GM04503 (cell line): Measurements from ENCODE around the gene CEP104.

ENCODE experiments used
- DNase-seq: peaks from one replicate; pipeline ENCODE4 v3.0.0-alpha.2; 2012; ENCODE audit warnings: low read depth

Gene CEP104

DNA sequence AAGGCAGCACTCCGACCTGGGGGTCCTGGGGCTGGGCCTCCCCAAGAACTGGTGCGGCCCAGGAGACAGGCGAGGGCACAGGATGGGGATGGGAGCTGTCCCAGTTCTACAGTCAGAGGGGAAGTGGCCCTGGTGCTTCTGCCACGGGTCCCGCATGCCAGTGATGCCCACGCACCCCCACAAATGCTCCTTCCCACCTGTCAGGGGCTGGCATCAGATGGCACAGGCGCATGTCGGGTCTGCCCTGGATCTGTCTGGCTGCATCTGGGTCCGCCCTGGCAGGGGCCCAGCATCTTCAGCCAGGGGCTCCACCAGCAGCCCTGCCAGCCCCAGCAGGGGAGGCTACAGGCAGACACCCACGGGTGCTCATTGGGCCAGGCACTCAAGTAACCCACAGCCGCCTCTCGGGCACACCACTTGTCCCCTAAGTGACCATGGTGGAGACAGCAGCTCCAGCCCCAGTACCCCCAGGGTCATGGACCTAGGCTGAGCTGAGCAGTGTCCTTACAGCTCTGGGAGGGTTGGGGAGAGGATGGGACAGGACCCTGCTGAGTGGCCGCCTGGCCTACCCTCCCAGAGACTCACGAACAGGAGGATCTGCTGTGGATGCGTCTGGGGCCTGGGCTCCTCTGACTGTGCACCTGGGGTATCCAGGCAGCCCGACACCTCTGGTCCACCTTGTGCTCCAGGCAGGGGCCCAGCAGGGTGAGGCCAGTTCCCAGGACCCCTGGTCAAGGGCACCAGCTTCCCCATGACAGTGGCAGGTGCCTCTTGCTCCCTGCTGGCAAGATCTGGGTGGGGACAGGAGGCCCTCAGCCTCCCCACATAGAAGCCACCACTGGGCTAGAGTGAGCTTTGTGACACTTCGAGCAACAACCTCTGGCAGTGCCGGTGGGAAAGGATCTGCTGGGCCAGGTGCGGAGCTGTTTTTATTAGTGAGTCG lies 79.1 kb downstream of the CEP104 start:
- DNase-seq, result no peak

DNA sequence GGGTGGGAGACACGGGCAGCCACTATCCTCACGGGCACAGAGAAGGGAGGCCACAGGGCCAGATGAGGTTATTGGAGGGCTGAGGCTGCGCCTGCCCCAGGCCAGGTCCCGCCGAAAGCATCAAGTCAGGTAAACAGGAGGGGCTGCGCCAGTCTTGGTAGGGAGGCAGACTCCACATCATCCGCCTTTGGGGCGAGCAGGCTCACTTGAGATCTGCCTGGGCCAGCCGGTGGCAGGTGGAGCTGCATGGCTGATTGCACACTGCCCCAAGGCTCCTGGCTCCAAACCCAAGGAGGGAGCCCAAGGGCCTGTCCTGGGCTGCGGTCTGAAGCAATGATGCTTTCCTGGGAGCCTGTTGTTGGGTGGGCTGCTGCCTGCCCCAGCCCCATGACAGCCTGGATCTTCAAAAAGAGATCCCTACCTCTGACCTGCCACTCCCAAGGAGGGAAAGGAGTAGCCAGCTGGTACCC lies 79.9 kb downstream of the CEP104 start:
- DNase-seq, result no peak

DNA sequence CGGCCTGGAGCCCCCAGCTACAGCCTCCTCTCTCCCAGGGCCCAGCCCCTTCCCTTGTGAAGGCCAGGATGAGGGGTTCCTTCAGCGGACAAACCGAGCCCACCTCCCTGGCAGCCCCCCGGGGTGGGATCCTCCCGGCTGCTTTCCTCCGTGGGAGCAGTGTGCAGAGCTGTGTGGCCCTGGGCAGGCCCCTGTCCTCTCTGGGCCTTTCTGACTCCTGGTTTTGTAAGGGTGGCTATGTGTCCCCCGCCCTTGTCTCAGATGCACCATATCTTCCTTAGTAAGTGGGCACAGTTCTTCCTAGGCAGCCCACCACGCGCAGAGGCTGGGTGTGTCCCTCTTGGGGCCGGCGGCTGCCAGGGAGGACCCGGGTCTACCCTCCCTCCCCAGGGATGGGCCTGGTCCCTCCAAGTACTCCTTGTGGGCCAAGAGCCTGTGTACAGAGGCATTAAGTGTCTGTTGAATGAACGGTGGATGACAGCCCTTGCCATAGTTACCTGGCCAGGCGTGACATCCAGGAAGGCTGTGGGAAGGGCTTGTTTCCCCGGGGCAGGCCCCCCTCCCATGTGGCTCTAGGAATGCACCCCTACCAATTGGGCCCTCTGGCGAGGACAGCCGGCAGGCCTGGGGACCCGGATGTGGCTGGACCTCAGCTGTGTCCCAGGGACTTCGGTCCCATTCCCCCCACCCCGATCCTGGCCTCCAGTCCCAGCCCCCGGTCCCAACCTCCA lies 80.6 kb downstream of the CEP104 start:
- no peak for DNase-seq

DNA sequence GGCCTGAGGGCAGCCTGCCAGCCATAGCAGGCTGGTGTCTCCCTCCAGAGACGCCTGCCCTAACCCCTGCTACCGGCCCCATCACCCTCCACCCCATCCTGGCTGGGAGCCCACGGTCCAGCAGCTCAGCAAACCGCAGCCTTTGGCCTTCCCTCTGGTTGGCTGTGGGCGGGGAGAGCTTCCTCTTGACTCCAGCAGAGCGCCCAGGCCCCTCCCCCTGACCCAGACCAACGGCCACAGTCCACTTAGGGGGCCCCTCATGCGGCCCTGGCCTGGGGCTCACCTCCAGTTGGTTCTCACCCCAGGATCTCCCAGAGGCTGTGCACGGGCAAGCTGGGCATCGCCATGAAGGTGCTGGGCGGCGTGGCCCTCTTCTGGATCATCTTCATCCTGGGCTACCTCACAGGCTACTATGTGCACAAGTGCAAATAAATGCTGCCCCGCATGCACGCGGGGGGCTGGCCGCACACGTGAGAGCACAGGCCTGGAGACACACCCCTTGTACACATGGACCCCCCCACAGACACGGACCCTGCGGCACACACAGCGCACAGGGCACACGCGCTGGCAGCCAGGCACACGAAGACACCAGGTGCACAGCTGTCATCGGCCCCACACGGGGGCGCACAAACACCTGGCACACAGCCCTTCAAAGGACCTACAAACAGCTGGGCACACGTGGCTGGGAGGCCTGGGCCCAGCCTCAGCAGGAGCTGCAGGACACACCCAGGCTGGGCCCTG lies 81.4 kb downstream of the CEP104 start:
- DNase-seq, result no peak

DNA sequence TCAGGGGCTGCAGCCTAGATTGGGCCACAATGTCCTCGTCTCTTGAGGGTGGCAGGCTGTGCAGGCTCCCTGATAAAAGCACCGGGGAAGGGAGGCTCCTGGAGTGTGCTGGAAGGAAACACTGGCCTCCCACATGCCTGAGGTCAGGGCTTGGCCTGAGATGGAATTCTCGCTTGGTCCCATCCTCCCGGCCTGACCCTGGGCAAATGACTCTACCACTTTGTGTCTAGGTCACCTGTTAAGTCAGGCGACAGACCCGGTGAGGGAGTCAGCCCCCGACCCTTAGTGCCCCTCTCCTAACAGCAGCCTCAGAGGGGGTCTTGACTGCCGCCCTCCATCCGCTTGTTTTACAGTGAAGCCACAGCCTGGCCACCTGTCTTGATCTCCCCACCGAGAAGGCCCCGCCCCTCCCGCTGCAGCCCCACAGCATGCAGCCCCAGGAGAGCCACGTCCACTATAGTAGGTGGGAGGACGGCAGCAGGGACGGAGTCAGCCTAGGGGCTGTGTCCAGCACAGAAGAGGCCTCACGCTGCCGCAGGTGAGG lies 82.0 kb downstream of the CEP104 start:
- DNase-seq, result no peak

DNA sequence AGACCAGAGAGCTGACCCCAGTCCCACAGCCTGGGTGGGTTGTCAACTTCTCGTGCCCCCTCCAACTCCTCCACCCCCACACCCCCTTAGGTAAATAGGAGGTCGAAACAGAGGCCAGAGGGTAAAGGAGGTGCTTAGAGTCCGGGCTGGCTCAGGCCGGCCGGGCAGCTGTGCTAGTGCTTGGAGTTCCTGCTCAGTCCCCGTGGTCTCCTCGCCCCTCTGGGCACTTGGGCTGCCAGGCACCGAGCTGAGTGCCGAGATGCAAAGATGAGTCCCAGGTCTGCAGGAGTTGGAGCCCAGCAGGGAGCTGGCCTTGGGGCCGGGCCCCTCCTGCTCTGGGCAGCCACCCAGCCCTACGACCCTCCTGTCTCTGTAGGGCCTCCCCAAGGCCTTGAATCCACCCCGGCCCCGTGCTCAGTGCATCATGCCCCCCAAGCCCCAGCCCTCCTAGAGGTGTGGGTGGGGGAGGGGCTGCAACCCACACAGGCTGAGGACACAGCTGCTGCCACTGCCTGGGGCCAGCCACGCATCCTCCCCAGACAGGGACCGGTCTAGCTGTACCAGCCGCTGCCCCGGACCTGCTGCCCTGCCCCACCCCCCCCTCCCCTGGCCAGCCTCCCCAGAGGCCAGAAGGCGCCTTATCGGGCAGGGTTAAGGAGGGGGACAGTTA lies 82.6 kb downstream of the CEP104 start:
- no peak for DNase-seq

DNA sequence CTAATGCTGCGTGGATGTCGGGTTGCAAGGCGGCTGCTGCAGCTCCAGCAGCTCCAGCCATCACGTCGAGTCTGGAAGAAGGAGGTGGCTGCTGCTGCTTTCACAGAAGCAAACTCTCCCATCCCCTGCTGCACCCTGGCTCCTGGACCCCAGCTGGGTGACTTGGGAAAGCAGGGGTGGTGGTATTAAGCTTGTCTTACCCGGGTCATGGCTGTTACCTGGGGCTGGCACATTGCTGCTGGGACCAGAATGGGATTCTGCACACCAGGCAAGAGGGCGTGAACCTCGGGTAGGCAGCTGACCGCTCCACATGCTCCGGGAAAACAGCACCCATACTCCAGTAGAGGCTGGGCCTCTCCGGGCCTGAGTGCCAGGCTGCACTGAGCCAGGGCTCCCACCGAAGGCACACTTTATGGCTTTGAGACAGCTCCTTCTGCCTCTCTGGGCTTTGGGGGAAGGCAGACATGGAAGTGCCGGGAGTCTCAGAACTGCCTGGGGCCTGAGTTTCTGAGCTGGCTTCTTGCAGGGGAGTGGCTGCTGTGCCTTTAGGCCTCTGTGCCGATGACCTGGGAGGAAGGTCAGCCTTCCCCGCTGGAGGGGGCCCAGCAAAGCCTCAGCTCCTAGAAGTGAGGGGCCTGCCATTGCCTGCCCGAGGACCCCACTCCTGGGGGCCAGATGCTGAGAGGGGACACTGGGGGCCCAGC lies 83.3 kb downstream of the CEP104 start:
- DNase-seq, result no peak

DNA sequence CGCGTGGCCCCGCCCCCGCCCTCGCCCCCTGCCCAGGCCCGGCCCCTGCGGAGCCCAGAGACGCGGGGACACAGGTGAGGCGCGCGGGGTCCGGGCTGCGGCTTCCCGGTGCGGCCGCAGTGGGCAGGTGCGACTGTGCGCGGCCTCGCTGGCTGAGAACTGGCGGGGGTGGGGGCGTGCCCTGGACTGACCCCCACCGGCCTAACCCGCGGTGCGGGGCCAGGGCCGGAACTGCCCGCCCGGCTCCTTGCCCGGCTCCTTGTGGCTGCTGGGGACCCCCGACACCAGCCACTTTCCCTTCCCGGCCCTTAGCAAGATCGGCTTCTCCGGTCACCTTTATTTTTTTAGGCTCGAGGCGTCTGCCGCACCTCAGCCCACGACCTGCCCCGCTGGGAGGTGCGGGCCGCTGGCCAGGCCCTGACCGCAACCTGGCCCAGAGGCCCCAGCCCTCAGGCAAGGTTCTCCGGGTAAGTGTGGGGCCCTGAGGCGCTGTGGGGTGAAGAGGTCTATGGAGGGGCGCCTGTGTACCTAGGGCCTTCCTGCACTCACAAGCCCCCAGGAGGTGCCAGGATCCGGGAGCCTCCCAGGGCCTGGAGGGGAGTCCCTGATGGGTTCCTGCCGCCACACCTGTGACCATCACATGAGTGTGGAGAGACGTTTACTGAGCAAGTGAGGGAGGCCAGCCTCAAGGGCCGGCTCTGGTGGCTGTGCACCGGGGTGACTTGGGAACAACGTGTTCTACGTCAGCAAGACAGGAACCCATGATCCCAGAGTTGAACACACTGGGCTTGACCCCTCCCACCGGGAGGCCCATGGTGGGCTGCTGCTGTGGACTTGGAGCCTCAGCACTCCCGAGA lies 84.1 kb downstream of the CEP104 start, which contains the start of gene SMIM1:
SMIM1 (plus strand) TSS at position 35 of the 857 bp plus-strand sequence. CDS start 2,625 bp downstream, outside the sequence.
- DNase-seq, result no peak

DNA sequence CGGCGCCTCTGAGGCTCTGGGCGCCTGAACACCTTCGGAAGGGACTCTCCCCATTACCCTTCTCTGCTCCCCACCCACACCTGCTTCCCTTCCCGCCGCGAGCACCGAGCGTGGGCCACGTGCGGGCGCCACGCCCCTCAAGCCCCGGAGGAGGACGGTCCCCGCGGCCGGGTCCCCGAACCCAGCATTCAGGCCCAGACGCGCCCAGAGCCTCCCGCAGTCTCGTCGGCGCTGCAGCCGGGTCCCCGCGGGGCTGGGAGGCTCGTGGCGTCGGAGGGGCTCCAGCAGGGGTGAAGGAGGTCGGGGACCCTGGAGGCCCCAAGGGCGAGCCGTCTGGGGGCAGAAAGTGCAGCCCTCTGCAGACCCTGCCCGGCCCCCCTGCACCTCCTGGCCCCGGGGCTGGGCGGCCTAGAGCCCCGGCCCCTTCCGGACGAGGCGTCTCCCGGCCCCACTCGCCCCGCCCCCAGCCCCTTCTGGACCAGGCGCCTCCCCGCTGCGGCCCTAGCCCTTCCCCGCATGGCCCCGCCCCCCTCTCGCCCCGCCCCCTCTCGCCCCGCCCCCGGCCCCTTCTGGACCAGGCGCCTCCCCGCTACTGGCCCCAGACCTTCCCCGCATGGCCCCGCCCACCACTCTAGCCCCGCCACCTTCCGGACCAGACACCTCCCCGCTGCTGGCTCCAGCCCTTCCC lies 84.8 kb downstream of the CEP104 start:
- no peak for DNase-seq

DNA sequence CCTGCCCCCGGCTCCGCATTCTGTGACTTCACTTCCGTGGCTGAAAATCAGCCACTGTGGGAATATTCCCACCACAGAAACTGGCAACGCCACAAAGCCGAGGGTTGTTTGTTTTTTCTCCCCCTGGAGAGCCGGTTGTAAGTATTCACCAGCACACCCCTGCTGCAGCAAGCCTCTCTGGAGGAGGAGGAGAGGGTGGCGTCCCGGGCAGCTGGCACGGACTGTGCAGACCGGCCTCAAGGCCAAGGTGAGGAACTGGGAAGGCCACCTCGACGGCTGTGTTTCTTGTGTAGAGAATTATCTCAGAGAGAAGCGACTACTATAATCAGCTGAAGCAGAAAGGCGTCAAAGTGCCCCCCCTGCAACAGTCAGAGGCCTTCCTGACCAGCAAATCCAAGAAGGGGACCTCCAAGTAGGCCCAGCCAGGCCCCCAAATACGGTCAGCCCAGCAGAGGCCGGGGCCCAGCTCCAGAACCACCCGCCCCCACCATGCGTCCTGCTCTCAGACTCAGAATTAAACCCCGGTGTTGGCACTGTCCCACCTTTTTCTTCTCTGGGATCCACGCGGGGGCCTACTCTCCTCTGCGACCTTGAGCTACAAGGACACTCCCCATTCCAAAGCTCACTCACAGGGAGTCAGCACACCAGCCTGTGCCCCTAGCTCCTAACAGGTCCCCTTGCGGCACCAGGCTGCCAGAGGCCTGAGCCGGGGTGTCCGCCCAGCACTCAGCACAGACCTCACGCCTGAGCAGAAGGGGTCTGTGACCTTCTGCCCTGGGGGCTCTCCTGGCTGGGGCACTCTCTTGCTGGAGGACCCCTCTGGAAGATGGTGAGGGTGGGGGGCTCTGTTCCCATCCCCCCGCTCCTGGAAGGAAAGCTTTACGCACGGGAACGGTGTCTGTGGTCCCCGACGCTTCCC lies 85.6 kb downstream of the CEP104 start:
- DNase-seq, result no peak

DNA sequence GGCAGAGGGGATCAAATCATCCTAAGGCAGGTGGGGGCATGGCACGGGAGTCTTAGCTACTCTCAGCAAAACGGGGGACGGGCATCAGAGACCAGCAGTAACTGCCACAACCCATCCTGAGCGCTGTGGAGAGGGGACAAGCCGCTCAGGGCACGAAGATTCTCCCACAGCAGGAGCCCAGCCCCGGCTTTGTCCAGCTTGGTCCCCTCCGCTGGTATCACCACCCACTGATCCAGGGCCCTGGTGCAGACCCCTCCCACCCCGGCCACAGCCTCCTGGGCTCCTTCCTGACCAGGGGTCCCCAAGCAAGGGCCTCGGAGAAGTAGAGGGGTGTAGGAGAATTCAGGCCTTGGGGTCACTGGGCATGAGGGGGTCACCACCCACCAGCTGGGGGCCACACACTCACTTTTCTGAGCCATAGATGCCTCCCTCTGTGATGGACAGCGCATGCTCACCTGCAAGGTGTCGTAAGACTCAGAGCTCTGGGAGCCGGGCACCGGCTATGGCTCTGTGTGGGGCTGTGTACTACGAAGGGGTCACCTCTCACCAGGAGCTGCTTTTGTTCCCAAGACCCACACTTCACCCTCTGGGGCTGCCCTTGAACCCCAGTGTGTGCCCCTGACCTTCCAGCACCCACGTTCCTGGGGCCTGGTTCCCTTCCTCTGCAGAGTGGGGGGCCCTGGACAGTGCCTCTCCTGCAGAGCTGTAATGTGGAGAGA lies 86.8 kb downstream of the CEP104 start:
- no peak for DNase-seq

DNA sequence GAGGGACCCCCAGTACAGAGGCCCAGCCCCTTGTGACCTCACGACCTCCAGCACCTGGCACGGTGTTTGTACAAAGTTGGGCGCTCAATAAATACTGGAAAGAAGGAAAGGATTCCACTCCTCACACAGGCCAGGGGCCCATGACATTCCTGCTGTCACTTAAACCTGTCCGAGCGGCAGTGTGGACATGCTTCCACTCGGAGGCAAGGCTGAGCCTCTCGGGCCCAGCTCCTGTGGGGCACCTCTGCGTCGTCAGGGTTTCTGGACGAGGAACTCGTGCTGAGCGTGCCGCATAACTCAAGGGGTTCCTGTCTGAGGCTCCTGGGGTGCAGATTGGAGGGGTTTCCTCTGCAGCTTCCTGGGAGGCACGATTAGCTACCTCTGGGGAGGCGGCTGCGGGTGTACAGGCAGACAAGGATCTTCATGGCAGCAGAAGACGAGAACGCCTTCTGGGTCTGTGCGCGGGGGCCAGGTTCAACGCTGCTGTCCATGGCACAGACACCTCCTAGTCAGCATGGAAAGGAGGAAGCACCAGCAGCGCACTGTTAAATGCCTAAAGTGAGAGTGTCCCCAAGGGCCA lies 88.1 kb downstream of the CEP104 start:
- DNase-seq, result no peak

DNA sequence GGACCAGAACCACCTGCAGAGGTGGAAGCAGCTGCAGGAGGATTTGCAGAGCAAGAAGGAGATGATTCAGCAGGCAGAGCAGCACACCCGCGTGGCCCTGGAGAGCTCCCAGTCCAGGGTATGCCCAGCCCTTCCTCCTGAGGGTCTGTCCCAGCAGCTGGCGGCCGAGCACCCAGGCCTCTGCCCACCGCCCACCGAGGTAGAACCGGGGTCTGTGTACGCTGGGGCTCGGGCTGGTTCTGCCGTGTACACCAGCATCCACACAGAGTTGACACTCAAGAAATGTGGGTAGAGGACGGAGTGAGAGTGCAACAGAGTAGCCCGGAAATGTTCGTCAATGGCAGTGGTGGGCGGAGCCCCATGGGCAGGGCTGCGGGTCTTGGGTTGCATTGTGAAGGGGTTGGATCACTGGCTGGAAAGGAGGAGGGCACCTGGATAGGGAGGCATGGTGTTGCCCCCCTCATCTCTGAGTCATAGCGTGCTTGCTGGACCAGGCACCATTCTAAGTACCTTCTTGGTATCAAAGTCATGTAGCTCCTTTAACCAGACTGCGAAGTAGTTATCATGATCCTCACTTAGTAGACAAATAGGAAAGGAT lies 89.6 kb downstream of the CEP104 start:
- DNase-seq, result no peak

DNA sequence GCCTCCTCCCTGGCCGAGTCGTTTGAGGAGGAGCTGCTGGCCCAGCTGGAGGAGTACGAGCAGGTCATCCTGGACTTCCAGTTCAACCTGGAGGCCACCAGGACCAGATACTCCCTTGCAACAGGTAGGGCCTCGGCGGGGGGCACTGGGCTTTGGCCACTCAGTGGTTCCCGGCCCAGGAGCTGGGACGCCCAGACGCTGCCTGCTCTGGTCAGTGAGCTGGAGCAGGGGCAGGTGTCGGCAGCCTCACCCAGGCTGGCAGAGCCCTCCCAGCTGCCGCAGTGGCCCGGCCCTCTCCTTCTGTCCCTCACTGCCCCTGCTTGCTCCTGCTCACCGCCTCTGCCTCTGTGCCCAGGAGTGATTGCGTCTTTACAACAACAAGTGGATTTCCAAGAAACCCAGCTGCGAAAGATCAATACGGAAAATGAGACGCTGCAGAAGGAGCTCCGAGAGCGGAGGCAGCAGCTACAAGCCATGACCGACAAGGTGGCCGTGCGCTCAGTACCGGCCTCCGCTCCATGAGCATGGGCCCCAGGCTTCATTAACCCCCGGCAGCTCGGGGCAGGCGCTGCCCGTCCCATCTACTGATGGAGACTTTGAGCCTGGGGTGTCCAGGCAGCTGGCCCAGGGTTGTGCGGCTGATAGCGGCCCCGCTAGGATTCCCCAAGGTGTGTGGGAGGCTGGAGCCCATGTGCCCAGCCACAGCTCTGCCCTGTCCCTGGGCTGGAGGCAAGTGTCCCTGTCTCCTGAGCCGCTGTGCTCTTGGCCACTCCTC lies 93.5 kb downstream of the CEP104 start:
- DNase-seq, result no peak

DNA sequence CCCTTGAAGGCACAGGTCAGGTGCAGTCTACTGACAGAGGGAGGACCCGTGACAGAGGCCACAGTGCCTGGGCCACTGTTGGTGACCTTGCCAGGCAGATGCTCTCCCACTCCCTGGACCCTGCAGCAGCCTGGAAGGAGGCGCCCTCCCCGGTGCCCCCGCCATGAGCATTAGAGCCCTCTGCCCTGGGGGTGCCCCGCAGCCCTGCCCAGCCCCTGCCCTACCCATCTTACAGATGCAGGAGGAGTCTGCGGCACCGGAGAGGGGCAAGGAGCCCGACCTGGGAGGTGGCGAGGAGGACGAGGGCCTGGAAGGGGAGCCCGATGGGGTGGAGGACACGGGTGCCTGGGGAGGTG lies 94.2 kb downstream of the CEP104 start:
- DNase-seq, result no peak
